Gastroesophageal sphincter (tissue), 3 donors: Measurements from ENCODE around the gene PRELP.

Source experiments
- CTCF ChIP-seq, 4 experiments: fragments of 200-600 bp in 2 of 4; fragments of 450-650 bp in 2 of 4; sonication (generic) in 1 of 4; IDR thresholded peaks; one replicate each; pipeline ENCODE4 v1.5.1; 2017 to 2019; ENCODE audit warnings: antibody characterized with exemption in 4 of 4, mild to moderate bottlenecking in 2 of 4, moderate library complexity in 2 of 4
- POLR2A ChIP-seq, 2 donors: fragments of 450-650 bp; IDR thresholded peaks; one replicate each; pipeline ENCODE4 v1.6.1; 2017; ENCODE audit warnings: antibody characterized with exemption in 2 of 2, mild to moderate bottlenecking in 2 of 2, moderate library complexity in 1 of 2

GRCh38 chr1:203499643-203500278 is 24.2 kb downstream of the PRELP start:
- TF ChIP-seq CTCF (IDR thresholded peaks at IDR 0.05) (no peak), POLR2A (IDR thresholded peaks at IDR 0.05) (no peak)
